GM18505 (cell line): ENCODE results near the gene RIIAD1.

Experiments
- ATAC-seq: cut with Tn5 transposase; IDR thresholded peaks from one replicate; pipeline ENCODE4 v1.9.1; 2021; ENCODE audit not compliant: unreplicated experiment
- POLR2A ChIP-seq: IDR thresholded peaks from 4 replicates; pipeline ENCODE4 v1.6.1; 2011; ENCODE audit warnings: borderline replicate concordance; ENCODE audit not compliant: insufficient read depth, insufficient read length; ENCODE audit errors: extremely low read depth

Gene RIIAD1

GRCh38 chr1:151704246-151704645 lies 17.1 kb upstream of the RIIAD1 start:
- TF ChIP-seq POLR2A: no peak
- ATAC-seq: no peak

GRCh38 chr1:151705146-151705545 lies 16.2 kb upstream of the RIIAD1 start:
- TF ChIP-seq POLR2A: no peak
- ATAC-seq: no peak

GRCh38 chr1:151705753-151706463 lies 15.4 kb upstream of the RIIAD1 start:
- ATAC-seq: no peak
- no peak for TF ChIP-seq POLR2A

- no peak for ATAC-seq
- TF ChIP-seq POLR2A: no peak
Observed at GRCh38 chr1:151706464-151707415, 14.6 kb upstream of the RIIAD1 start.

- ATAC-seq: no peak
- TF ChIP-seq POLR2A: no peak
Observed at GRCh38 chr1:151707541-151708065, 13.7 kb upstream of the RIIAD1 start.

GRCh38 chr1:151708891-151709290 lies 12.4 kb upstream of the RIIAD1 start:
- no peak for ATAC-seq

GRCh38 chr1:151710187-151710840 lies 11.0 kb upstream of the RIIAD1 start:
- no peak for TF ChIP-seq POLR2A
- ATAC-seq: no peak

More at GRCh38 chr1:151708891-151709290, 12.4 kb upstream of the RIIAD1 start:
- TF ChIP-seq POLR2A: no peak

GRCh38 chr1:151711044-151711800 lies 10.1 kb upstream of the RIIAD1 start:
- TF ChIP-seq POLR2A: no peak
- no peak for ATAC-seq

GRCh38 chr1:151711951-151712350 lies 9.4 kb upstream of the RIIAD1 start:
- no peak for TF ChIP-seq POLR2A
- no peak for ATAC-seq

GRCh38 chr1:151713044-151713443 lies 8.3 kb upstream of the RIIAD1 start:
- no peak for ATAC-seq
- TF ChIP-seq POLR2A: no peak

- no peak for TF ChIP-seq POLR2A
- no peak for ATAC-seq
Observed at GRCh38 chr1:151713874-151714273, 7.4 kb upstream of the RIIAD1 start.
